Measurements from ENCODE around the gene SLC9B2.
A peak's percentile ranks its signal among the peaks of the same experiment; 100 is the strongest.
"Not testable (repeated sequence)": the region's sequence is repeated elsewhere in the genome, so short reads cannot be mapped to it uniquely, and the experiment has no call there.

SLC9B2 gene

GRCh38 chr4:103032574-103032973, 44.0 kb downstream of the SLC9B2 start:
- intact Hi-C loops (cut with DNase I): no loop called here
- DNase-seq: no peak

DNA sequence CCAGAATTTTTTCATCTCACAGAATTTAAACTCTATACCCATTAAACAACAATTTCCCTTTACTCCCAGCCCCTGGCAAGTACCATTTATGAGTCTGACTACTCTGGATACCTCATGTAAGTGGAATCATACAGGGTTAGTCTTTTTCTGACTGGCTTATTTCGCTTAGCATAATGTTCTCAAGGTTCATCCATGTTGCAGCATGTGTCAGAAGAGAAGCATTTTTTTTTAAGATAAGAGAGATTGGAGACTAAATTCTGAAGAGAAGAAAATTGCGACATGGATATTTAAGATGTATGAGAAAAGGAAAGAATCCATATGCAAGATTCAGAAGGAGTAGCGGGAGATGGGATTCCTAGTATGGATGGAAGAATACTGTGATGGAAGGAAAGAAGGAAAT, 45.8 kb downstream of the SLC9B2 start:
- intact Hi-C loops (cut with DNase I): no loop called here
- no peak for DNase-seq

DNA sequence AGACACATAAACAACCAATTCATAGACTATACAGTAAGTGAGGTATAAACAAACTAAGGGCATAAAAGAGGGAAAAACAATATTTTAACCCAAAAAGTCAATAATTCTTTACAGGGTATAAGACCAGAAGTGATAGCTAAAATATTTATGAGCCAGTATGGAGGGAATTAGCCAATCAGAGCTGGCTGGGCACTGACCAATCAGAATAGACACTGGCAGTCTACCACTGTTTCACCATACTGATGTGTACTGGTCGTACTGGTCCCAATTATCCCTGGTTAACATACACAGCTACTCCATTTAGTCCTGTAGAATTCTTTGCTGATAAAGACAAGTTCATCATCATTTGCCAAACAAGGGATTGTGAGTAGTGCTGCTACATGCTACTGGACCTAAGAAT, 47.3 kb downstream of the SLC9B2 start:
- DNase-seq: no peak
- intact Hi-C loops (cut with DNase I): no loop called here

GRCh38 chr4:103026868-103027267, 49.7 kb downstream of the SLC9B2 start:
- DNase-seq: peak in 3 of 42 donors; percentile 17 to 34 (median 19)
- intact Hi-C loops (cut with DNase I): no loop called here

DNA sequence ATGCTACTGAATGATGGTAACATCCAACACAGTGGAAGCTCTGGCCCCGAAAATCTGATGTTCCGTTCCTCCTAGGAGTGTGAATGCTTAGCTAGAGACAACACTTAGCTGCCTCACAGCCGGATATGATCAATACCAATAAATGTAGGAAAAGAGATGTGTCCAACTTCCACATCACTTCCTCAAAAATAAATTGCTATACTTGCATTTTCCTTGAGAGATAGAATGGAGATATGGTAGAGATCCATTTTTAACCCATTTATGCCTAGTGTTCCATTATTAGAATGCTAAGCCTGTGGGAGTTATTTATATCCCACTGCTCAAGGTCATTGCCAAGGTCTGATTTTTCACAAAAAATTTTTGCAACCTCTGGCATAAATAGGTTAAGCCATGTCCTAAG, 51.6 kb downstream of the SLC9B2 start:
- no peak for DNase-seq
- intact Hi-C loops (cut with DNase I): no loop called here

DNA sequence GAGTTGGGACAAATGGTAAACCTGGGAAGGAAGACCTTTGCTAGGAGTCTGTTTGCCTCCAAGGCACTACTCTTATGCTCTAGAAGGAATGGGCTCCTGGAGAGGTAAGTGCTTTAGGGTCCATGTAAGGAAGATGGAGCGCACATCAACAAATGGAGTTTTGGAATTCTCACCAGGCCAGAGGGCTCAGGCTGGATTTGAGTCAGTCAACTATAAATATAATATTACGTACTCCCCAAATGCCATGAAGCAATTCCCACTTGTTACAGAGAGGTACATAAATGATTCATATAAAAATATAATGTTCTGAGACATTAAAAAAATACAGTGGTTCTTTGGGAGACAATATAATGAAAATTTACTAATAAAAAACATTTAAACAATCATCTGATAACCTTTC, 55.4 kb downstream of the SLC9B2 start:
- intact Hi-C loops (cut with DNase I): no loop called here
- no peak for DNase-seq

GRCh38 chr4:103019308-103020124, 57.0 kb downstream of the SLC9B2 start, which contains the start of gene SLC9B1:
TSS of gene SLC9B1 (minus strand) at chr4:103019705. CDS start at chr4:102991711, 27,994 bp downstream.
- peak; percentile 80 to 96 (median 90) for DNase-seq
- intact Hi-C loops (cut with DNase I): loop anchor here (10.0 kb wide), 1 partner anchor 575 kb away; no protein-coding TSS in a partner anchor

- intact Hi-C loops (cut with DNase I): loop anchor here (10.0 kb wide), 1 partner anchor 574 kb away; no protein-coding TSS in a partner anchor
- peak in 10 of 42 donors; percentile 7 to 47 (median 19) for DNase-seq
Observed at GRCh38 chr4:103018391-103019307, 57.9 kb downstream of the SLC9B2 start.

- intact Hi-C loops (cut with DNase I): loop anchor here (10.0 kb wide), 1 partner anchor 568 kb away; no protein-coding TSS in a partner anchor
- DNase-seq: no peak
Observed at GRCh38 chr4:103012551-103012950, 64.0 kb downstream of the SLC9B2 start.

- intact Hi-C loops (cut with DNase I): loop anchor here (10.0 kb wide), 1 partner anchor 567 kb away; no protein-coding TSS in a partner anchor
- DNase-seq: no peak
Observed at GRCh38 chr4:103012060-103012459, 64.5 kb downstream of the SLC9B2 start.

DNA sequence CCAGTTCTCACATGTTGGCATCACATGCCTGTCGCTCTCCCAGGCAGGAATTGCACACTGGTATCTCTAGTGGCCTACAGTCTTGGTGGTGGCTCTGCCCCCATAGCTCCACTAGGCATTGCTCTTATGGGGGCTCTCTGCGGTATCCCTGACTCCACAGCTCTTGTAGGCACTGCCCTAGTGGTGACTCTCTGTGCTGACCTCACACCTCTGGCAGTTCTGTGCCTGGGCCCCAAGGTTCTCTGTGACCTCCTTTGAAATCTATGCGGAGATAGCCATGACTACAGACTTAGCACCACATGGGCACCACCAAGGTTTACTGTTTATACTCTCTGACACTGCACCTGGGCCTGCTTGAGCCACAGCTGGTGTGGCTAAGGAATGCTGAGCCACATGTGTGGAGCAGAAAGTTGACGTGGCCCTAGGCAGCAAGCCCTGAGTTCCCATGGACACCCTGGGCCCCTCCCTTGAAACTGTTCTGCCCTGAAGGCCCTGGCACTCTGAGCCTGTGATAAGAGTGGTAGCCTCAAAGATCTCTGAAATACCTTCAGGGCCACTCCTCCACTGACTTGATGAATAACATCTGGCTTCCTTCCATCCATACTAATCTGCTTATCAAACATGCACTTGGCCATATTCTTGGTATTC, 65.1 kb downstream of the SLC9B2 start:
- intact Hi-C loops (cut with DNase I): loop anchor here (10.0 kb wide), 1 partner anchor 567 kb away; no protein-coding TSS in a partner anchor
- no peak for DNase-seq

DNA sequence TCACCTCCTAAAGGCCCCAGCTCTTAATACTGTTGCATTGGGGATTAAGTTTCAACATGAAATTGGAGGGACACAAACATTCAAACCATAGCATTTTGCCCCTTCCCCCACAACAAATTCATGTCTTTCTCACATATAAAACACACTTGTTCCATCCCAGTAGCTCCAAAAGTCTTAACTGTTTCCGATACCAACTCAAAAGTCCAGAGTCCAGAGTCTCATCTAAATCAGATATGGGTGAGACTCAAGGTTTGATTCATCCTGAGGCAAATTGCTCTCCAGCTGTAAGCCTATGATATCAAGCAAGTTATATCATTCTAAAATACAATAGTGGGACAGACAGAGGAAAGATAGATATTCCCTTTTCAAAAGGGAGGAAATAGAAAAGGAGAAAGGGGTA, 65.8 kb downstream of the SLC9B2 start:
- intact Hi-C loops (cut with DNase I): loop anchor here (10.0 kb wide), 1 partner anchor 566 kb away; no protein-coding TSS in a partner anchor
- DNase-seq: no peak

DNA sequence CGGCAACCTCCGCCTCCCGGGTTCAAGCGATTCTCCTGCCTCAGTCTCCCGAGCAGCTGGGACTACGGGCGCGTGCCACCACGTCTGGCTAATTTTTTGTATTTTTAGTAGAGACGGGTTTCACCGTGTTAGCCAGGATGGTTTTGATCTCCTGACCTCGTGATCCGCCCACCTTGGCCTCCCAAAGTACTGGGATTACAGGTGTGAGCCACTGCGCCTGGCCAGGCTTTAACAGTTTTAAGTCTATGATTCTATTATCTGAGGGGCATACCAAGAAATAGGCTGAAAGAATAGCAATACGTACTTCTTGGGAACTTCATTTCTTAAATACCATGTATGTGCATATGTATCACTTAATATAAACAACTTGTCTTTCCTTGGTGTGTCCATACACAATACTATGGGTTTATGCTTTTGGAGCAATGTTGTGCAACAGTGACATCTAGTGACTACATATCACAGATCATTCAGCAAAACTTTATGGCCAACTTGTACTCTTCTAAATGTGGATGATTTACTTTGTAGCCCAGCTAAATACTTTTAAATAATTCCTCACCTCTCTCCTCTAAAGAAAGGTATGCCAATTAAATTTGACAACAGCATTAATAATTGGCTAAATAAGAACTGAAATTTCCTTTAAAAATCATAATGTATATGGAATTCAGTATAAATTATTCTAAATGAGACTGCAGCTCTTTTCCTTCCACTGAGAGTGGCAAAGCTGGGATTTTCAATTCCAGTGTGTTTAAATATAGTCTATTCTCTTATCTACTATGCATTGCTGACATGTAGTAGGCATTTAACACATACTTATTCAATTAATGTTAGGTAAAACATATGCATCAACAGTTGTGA, 67.5 kb downstream of the SLC9B2 start:
- DNase-seq: peak in 8 of 42 donors; percentile 22 to 73 (median 36)
- intact Hi-C loops (cut with DNase I): loop anchor here (5.0 to 10.0 kb wide), 2 partner anchors 134 to 387 kb away; no protein-coding TSS in a partner anchor

- DNase-seq: no peak
- intact Hi-C loops (cut with DNase I): loop anchor here (10.0 kb wide), 1 partner anchor 128 kb away; no protein-coding TSS in a partner anchor
Observed at GRCh38 chr4:103002551-103002950, 74.0 kb downstream of the SLC9B2 start.

DNA sequence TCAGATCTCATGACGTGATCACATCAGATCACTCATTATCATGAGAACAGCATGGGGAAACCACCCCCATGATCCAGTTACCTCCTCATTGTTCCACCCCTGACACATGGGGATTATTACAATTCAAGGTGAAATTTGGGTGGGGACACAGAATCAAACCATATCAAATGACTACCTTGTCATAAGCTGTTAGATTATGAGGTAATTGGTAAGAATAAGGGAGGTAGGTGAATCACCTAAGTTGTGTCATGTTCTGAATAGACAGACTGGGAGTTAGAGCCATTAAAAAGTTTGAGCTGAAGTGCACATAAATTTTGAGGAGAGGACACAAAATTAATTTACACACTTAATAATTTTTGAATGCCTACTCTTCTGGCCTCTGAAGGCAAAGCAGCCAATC, 81.8 kb downstream of the SLC9B2 start:
- intact Hi-C loops (cut with DNase I): no loop called here
- no peak for DNase-seq

- DNase-seq; intact Hi-C loops (cut with DNase I): not testable (repeated sequence)
Observed at GRCh38 chr4:102993985-102994384, 82.6 kb downstream of the SLC9B2 start.

DNA sequence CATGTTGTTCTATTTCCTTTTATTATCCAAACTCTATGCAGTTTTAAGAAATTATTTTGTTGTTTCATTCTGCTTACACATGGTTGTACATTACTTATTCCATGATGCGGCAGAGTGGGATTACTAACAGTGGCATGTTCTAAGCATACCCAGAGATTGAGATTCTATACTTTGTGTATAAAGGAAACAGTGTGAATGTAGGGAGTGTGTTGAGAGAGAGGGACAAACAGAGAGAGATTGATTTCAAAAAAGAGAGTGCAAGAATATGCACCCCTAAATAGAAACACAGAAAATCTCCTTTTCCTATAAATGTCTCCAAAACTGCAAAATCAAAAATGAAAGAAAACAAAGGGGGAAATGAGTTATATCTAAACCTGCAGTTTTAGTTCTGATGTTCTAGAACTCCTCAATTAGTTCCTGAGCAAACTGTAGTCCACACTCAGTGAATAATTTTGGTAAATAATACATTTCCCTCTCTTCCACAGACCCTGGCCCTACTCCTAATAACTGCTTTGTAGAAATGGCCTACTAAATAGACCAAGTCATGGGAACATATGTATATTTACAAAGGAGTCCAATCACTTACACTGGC, 88.0 kb downstream of the SLC9B2 start:
- intact Hi-C loops (cut with DNase I): no loop called here
- no peak for DNase-seq

GRCh38 chr4:102981005-102981404, 95.6 kb downstream of the SLC9B2 start:
- no peak for DNase-seq
- intact Hi-C loops (cut with DNase I): no loop called here

All from head of caudate nucleus (tissue), 42 donors.